NT2/D1 (cell line): ENCODE measurements around the gene TMEM184A.
A peak's percentile ranks its signal among the peaks of the same experiment; 100 is the strongest.

Source experiments
- DNase-seq: peaks from one replicate; pipeline ENCODE4 v3.0.0-alpha.2; 2011; ENCODE audit warnings: low read depth, low spot score
- H3K27me3 ChIP-seq: 2 replicates; pipeline ENCODE4 v1.6.0; 2011; ENCODE audit warnings: mild to moderate bottlenecking; ENCODE audit not compliant: insufficient read length, insufficient read depth
- H3K36me3 ChIP-seq: 2 replicates; pipeline ENCODE4 v1.6.1; 2011; ENCODE audit warnings: mild to moderate bottlenecking, low read length, mixed read lengths; ENCODE audit not compliant: insufficient read depth, insufficient read length
- H3K4me1 ChIP-seq: 2 replicates; pipeline ENCODE4 v1.5.1; 2011; ENCODE audit not compliant: insufficient read depth, insufficient read length
- H3K4me3 ChIP-seq: 2 replicates; pipeline ENCODE4 v1.5.1; 2011; ENCODE audit warnings: low read depth; ENCODE audit not compliant: insufficient read length
- H3K9ac ChIP-seq: 2 replicates; pipeline ENCODE4 v1.6.0; 2011; ENCODE audit warnings: low read depth; ENCODE audit not compliant: insufficient read length
- H3K9me3 ChIP-seq: 2 replicates; pipeline ENCODE4 v1.5.1; 2011; ENCODE audit warnings: mild to moderate bottlenecking, low read length; ENCODE audit not compliant: insufficient read depth
- SUZ12 ChIP-seq: IDR thresholded peaks from 2 replicates; pipeline ENCODE4 v1.6.1; 2011; ENCODE audit not compliant: insufficient read length, insufficient read depth; ENCODE audit errors: extremely low read depth
- YY1 ChIP-seq: IDR thresholded peaks from 2 replicates; pipeline ENCODE4 v1.6.1; 2011; ENCODE audit not compliant: insufficient read length, insufficient read depth
- ZNF274 ChIP-seq: IDR thresholded peaks from 2 replicates; pipeline ENCODE4 v1.6.1; 2011; ENCODE audit warnings: mild to moderate bottlenecking, low read depth, low read length

Gene TMEM184A

GRCh38 chr7:1536743-1537534 is 19.1 kb downstream of the TMEM184A start:
- no peak for TF ChIP-seq YY1
- TF ChIP-seq SUZ12: no peak
- Histone ChIP-seq H3K9ac (peak overlapping the region; percentile 72), H3K27me3 (peaks cover 10% of the 10 kb centered on the region), H3K36me3 (peaks cover 33% of the 10 kb centered on the region), H3K4me3 (peak overlapping the region; percentile 21), H3K9me3 (no peaks in the 10 kb centered on the region), H3K4me1 (peaks cover 47% of the 10 kb centered on the region)
- DNase-seq: peak; percentile 90

- peaks cover 53% of the 10 kb centered on the region for H3K4me1 ChIP-seq
- no peaks in the 10 kb centered on the region for H3K9me3 ChIP-seq
- TF ChIP-seq SUZ12 (no peak), YY1 (no peak), ZNF274 (no peak)
- peak overlapping the region; percentile 72 for H3K9ac ChIP-seq
- H3K4me3 ChIP-seq: no peak overlapping the region
- no peak for DNase-seq
- peaks cover 16% of the 10 kb centered on the region for H3K27me3 ChIP-seq
- H3K36me3 ChIP-seq: peaks cover 28% of the 10 kb centered on the region
These were observed 19.6 kb downstream of the TMEM184A start for GRCh38 chr7:1536455-1536742.

DNA sequence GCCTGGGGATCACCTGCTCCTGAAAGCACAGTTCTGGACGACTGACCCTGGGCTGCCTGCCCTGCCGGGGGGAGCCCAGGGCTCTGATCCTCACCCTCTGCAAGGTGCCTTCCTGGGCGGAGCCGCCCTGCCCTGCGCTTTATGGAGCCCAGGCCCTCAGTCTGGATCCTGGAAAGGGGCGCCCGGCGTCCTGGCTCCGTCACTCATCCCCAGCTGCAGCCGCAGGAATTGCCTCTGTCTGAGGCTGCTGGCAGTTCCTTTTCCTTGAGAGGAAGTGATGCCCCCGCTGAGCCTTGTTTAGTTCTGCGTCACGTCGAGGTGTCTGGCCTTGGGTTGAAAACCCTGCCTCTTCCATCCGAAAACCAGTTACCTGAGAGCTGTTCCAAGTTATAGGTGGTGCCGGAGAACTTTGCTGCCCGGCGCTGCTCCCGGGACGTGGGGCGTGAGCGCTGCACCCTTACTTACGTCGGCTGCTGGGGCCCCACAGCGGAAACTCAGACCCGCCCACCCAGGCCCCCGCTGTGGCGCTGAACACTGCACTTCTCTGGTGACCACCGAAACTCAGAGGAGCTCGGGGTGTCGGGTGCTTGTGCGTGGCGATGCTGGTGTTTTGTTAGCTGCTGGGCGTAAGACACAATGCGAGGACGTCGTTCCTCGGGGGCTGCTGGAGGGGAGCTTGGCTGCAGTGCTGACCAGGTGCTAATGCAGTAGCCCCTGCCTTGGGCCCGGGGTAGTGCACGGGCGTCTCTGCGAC is 20.1 kb downstream of the TMEM184A start:
- H3K9ac ChIP-seq: peak overlapping the region; percentile 72
- H3K9me3 ChIP-seq: no peaks in the 10 kb centered on the region
- H3K27me3 ChIP-seq: peaks cover 19% of the 10 kb centered on the region
- H3K4me1 ChIP-seq: peaks cover 54% of the 10 kb centered on the region
- H3K4me3 ChIP-seq: peak overlapping the region; percentile 0
- no peak for DNase-seq
- no peak for TF ChIP-seq SUZ12
- H3K36me3 ChIP-seq: peaks cover 23% of the 10 kb centered on the region

- H3K36me3 ChIP-seq: peaks cover 16% of the 10 kb centered on the region
- no peak for DNase-seq
- H3K4me1 ChIP-seq: peaks cover 54% of the 10 kb centered on the region
- TF ChIP-seq YY1 (no peak), ZNF274 (no peak), SUZ12 (no peak)
- H3K9ac ChIP-seq: no peak overlapping the region
- no peak overlapping the region for H3K4me3 ChIP-seq
- peaks cover 19% of the 10 kb centered on the region for H3K27me3 ChIP-seq
- H3K9me3 ChIP-seq: no peaks in the 10 kb centered on the region
These were observed 20.9 kb downstream of the TMEM184A start for GRCh38 chr7:1535100-1535458.

DNA sequence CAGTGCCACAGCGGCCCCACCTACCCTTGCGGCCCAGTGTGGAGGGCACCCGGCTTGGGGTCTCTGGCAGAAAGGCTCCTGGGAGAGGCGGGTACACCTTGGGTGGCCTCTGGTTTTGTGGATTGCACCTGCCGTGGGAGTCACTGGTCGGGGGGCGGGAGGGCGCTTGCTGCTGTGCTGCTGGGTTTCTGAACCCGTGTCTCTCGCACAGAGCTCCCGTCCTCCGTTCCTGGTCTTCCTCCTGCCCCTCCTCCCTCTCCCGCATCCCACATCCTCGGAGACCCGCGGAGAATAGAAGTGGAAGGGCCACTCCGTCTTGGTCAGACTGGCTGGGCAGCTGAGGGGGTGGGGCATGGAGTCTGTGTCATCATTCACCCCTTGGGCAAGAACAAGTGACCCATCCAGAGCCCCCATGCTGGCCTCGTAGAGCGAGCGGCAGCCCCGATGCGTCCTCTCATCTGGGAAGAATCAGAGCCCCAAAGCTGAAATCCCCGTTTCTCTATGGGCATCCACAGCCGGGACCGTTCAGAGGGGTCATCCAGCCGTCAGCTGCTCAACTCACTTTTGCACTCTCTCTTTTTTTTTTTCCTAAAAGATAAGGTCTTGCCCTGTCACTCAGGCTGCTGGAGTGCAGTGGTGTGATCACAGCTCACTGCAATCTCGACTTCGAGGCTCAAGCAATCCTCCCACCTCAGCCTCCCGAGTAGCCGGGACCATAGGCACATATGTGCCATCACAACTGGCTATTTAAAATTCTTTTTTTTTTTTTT is 21.5 kb downstream of the TMEM184A start:
- peak overlapping the region; percentile 61 for H3K9ac ChIP-seq
- H3K4me1 ChIP-seq: peaks cover 59% of the 10 kb centered on the region
- TF ChIP-seq YY1 (no peak), ZNF274 (no peak), SUZ12 (no peak)
- H3K36me3 ChIP-seq: peaks cover 10% of the 10 kb centered on the region
- no peak overlapping the region for H3K4me3 ChIP-seq
- H3K27me3 ChIP-seq: peaks cover 19% of the 10 kb centered on the region
- DNase-seq: no peak
- no peaks in the 10 kb centered on the region for H3K9me3 ChIP-seq

DNA sequence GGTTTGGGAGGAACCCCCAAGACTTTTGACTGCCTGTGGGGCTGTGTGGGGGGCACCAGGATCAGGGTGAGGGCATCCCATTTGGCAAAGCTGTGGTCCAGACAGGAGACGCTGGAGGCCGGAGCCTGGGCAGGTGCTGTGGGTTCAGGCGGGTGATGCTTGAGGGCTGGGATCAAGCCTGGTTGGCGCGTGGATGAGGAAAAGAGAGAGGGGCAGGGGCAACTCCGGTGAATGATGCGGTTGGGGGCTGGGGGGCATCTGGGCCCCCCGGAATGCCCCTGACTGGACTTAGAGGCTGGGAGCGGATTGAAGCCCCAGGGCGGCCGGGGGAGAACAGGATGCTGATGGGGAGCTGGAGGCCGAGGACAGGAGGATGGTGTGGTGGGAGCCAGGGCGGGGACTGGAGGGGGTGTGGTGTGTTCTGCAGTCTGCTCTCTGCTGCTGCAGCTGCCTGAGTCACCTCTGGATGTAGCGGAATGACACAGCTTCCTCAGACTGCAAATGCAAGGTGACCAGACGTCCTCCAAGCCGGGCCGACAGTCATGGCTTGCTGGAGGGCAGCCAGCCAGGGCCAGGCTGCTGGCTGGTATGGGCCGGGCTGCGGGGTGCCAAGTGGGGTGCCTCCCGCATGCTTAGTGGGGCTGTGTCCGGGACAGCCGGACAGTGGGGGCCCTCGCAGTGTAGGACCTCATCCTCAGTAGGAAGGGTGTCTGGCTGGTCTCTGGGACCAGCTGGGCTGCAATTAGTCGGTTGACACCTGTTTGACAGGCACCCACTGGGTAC is 22.3 kb downstream of the TMEM184A start:
- TF ChIP-seq YY1 (no peak), ZNF274 (no peak), SUZ12 (no peak)
- Histone ChIP-seq H3K9ac (peak overlapping the region; percentile 61), H3K4me1 (peaks cover 57% of the 10 kb centered on the region)

GRCh38 chr7:1533255-1533546 is 22.8 kb downstream of the TMEM184A start:
- Histone ChIP-seq H3K9me3 (no peaks in the 10 kb centered on the region), H3K4me3 (no peak overlapping the region), H3K36me3 (no peaks in the 10 kb centered on the region), H3K9ac (peak overlapping the region; percentile 29), H3K27me3 (peaks cover 19% of the 10 kb centered on the region), H3K4me1 (peaks cover 57% of the 10 kb centered on the region)
- DNase-seq: no peak
- TF ChIP-seq SUZ12: no peak
- TF ChIP-seq ZNF274: no peak

More for the DNA sequence above, 22.3 kb downstream of the TMEM184A start:
- H3K9me3 ChIP-seq: no peaks in the 10 kb centered on the region
- no peak overlapping the region for H3K4me3 ChIP-seq
- H3K27me3 ChIP-seq: peaks cover 19% of the 10 kb centered on the region
- H3K36me3 ChIP-seq: peaks cover 2% of the 10 kb centered on the region
- DNase-seq: no peak
